Upper lobe of left lung (tissue), 6 donors: ENCODE results near the gene SAXO2. TPM values are rescaled to one million over a fixed set of nuclear protein-coding genes. Genes with fewer than 3 reads are reported as not detected.
"Not testable (repeated sequence)": the region's sequence is repeated elsewhere in the genome, so short reads cannot be mapped to it uniquely, and the experiment has no call there.

Experiments used
- ATAC-seq, 2 donors: fragments of 200-7000 bp; cut with Tn5 transposase; one replicate each; pipeline ENCODE4 v1.9.1; 2022; ENCODE audit warnings: mild to moderate bottlenecking in 2 of 2, moderate library complexity in 2 of 2; ENCODE audit not compliant: low FRiP score in 2 of 2
- DNase-seq, 2 donors: peaks; one replicate each; pipeline ENCODE4 v3.0.0-alpha.2; 2019 to 2020
- H3K27ac ChIP-seq, 4 donors: fragments of 200-600 bp; sonication (generic); one replicate each; pipeline ENCODE4 v1.5.1; 2016 to 2019
- H3K27me3 ChIP-seq, 4 donors: fragments of 200-600 bp; sonication (generic); one replicate each; pipeline ENCODE4 v1.5.1; 2017 to 2019
- H3K36me3 ChIP-seq, 4 donors: fragments of 200-600 bp; sonication (generic); one replicate each; pipeline ENCODE4 v1.5.1; 2016 to 2019
- H3K4me1 ChIP-seq, 4 donors: fragments of 200-600 bp; sonication (generic); one replicate each; pipeline ENCODE4 v1.5.1; 2018 to 2019
- H3K4me3 ChIP-seq, 4 donors: fragments of 200-600 bp; sonication (generic); one replicate each; pipeline ENCODE4 v1.5.1; 2017 to 2019; ENCODE audit warnings: mild to moderate bottlenecking in 2 of 4, moderate library complexity in 1 of 4
- H3K9me3 ChIP-seq, 4 donors: fragments of 200-600 bp; sonication (generic); one replicate each; pipeline ENCODE4 v1.5.1; 2018 to 2019
- CTCF ChIP-seq, 6 experiments: fragments of 450-650 bp in 4 of 6; fragments of 200-600 bp in 2 of 6; sonication (generic) in 2 of 6; IDR thresholded peaks; one replicate each; pipeline ENCODE4 v1.5.1; 2016 to 2019; ENCODE audit warnings: antibody characterized with exemption in 6 of 6
- EP300 ChIP-seq, 4 donors: sonication (generic); formaldehyde crosslinking; IDR thresholded peaks; one replicate each; pipeline ENCODE4 v1.5.1; 2017; ENCODE audit warnings: antibody characterized with exemption in 4 of 4, control low read depth in 2 of 4
- POLR2A ChIP-seq, 4 donors: fragments of 450-650 bp; IDR thresholded peaks; one replicate each; pipeline ENCODE4 v1.5.1; 2016 to 2017; ENCODE audit warnings: antibody characterized with exemption in 4 of 4, mild to moderate bottlenecking in 2 of 4
- POLR2AphosphoS5 ChIP-seq, 2 donors: sonication (generic); formaldehyde crosslinking; IDR thresholded peaks; one replicate each; pipeline ENCODE4 v1.5.1; 2017; ENCODE audit warnings: antibody characterized with exemption in 2 of 2
- WGBS, 2 donors: methylation state at CpG; one replicate each; pipeline ENCODE4 v1.1.5; 2017 to 2018; 5-methylcytosine and 5-hydroxymethylcytosine counted together
- total RNA-seq, 6 donors: library from RNA; depleted of rRNA in 4 of 6; stranded (reverse); fragments of >200 nt in 4 of 6; gene quantifications; one replicate each; pipeline versions ENCODE4 v1.1.0 to v1.2.1, GENCODE V29; 2016 to 2021
- donor health status: DM: no; HTN: no; CAD: no; lungs with moderate emphysema.
- donor health status: DM: no; HTN: yes; CAD: no; lungs with severe emphysema.

SAXO2 gene
- total RNA-seq, 6 donors from 2014 or later = 2.5 to 58.6 (median 11.2) TPM

- Histone ChIP-seq H3K27ac (no peak overlapping the region), H3K36me3 (peaks cover 0 to 21% (median 3%) of the 10 kb centered on the region in 4 donors), H3K9me3 (no peaks in the 10 kb centered on the region), H3K27me3 (no peaks in the 10 kb centered on the region), H3K4me1 (no peaks in the 10 kb centered on the region), H3K4me3 (no peak overlapping the region)
- ATAC-seq (no peak), DNase-seq (no peak)
- 95 to 96% methylated on average over 2 of the region's 2 CpGs for WGBS, 2 donors
- no peak for TF ChIP-seq CTCF (IDR thresholded peaks at IDR 0.05)
- no peak for TF ChIP-seq POLR2AphosphoS5 (IDR thresholded peaks at IDR 0.05)
- no peak for TF ChIP-seq EP300 (IDR thresholded peaks at IDR 0.05)
- TF ChIP-seq POLR2A (IDR thresholded peaks at IDR 0.05) = no peak
Measured at GRCh38 chr15:82231842-82232241, 30.8 kb upstream of the SAXO2 start.

GRCh38 chr15:82237944-82238534, 24.6 kb upstream of the SAXO2 start:
- not testable (repeated sequence) for H3K27ac ChIP-seq, ATAC-seq, H3K27me3 ChIP-seq, H3K4me3 ChIP-seq, DNase-seq, H3K4me1 ChIP-seq, H3K9me3 ChIP-seq
- peaks cover 0 to 27% (median 11%) of the 10 kb centered on the region in 4 donors for H3K36me3 ChIP-seq
- 54 to 61% methylated on average over 2 to 3 of the region's 3 CpGs for WGBS, 2 donors

GRCh38 chr15:82239685-82240391, 22.8 kb upstream of the SAXO2 start:
- no peaks in the 10 kb centered on the region for H3K27me3 ChIP-seq
- no peaks in the 10 kb centered on the region for H3K4me1 ChIP-seq
- H3K36me3 ChIP-seq = peaks cover 0 to 35% (median 11%) of the 10 kb centered on the region in 4 donors
- H3K4me3 ChIP-seq = no peak overlapping the region
- DNase-seq = no peak
- H3K27ac ChIP-seq = no peak overlapping the region
- 91 to 93% methylated on average over 5 of the region's 5 CpGs for WGBS, 2 donors
- TF ChIP-seq POLR2A (IDR thresholded peaks at IDR 0.05) (no peak), EP300 (IDR thresholded peaks at IDR 0.05) (no peak), CTCF (IDR thresholded peaks at IDR 0.05) (no peak), POLR2AphosphoS5 (IDR thresholded peaks at IDR 0.05) (no peak)
- no peaks in the 10 kb centered on the region for H3K9me3 ChIP-seq
- no peak for ATAC-seq

- not testable (repeated sequence) for H3K4me1 ChIP-seq, H3K9me3 ChIP-seq, H3K4me3 ChIP-seq, ATAC-seq, DNase-seq, H3K27ac ChIP-seq, H3K27me3 ChIP-seq
- WGBS, 2 donors = 84 to 94% methylated on average over 1 of the region's 1 CpG
- peaks cover 0 to 45% (median 12%) of the 10 kb centered on the region in 4 donors for H3K36me3 ChIP-seq
Measured at GRCh38 chr15:82241836-82242499, 20.6 kb upstream of the SAXO2 start.

GRCh38 chr15:82243644-82244043, 19.0 kb upstream of the SAXO2 start:
- not testable (repeated sequence) for DNase-seq, H3K27ac ChIP-seq, H3K9me3 ChIP-seq, H3K27me3 ChIP-seq, H3K4me1 ChIP-seq, H3K4me3 ChIP-seq, ATAC-seq
- peaks cover 0 to 41% (median 12%) of the 10 kb centered on the region in 4 donors for H3K36me3 ChIP-seq
- WGBS, 2 donors = 64 to 83% methylated on average over 4 of the region's 5 CpGs

- not testable (repeated sequence) for ATAC-seq, DNase-seq, H3K9me3 ChIP-seq, H3K4me3 ChIP-seq, H3K27ac ChIP-seq, H3K27me3 ChIP-seq, H3K4me1 ChIP-seq
- H3K36me3 ChIP-seq = peaks cover 0 to 20% (median 2%) of the 10 kb centered on the region in 4 donors
- WGBS, 2 donors = 91 to 93% methylated on average over 5 of the region's 5 CpGs
Measured at GRCh38 chr15:82245956-82246355, 16.7 kb upstream of the SAXO2 start.

- DNase-seq, H3K27ac ChIP-seq, H3K27me3 ChIP-seq, H3K9me3 ChIP-seq, H3K4me3 ChIP-seq, ATAC-seq, H3K4me1 ChIP-seq: not testable (repeated sequence)
- peaks cover 0 to 34% (median 4%) of the 10 kb centered on the region in 4 donors for H3K36me3 ChIP-seq
- 86% methylated on average over 3 of the region's 3 CpGs for WGBS, 2 donors
Measured at GRCh38 chr15:82248261-82248660, 14.4 kb upstream of the SAXO2 start.

GRCh38 chr15:82261566-82262421, 824 bp upstream of the SAXO2 start:
- 4 to 5% methylated on average over 16 to 19 of the region's 19 CpGs for WGBS, 2 donors
- Histone ChIP-seq H3K4me3 (peak overlapping the region; percentile 63 to 94 (median 81)), H3K27ac (peak overlapping the region; percentile 70 to 79 (median 76)), H3K4me1 (peaks cover 12 to 19% (median 17%) of the 10 kb centered on the region in 4 donors), H3K36me3 (peaks cover 0 to 21% (median 5%) of the 10 kb centered on the region in 4 donors)
- not testable (repeated sequence) for H3K27me3 ChIP-seq, H3K9me3 ChIP-seq
- peak in 1 of 2 donors; percentile 43 for DNase-seq
- ATAC-seq = peak; percentile 42 to 74
